A172 (cell line): ENCODE data around the gene RHOC. TPM values are rescaled to one million over a fixed set of nuclear protein-coding genes. Genes with fewer than 3 reads are reported as not detected.

Source experiments
- DNase-seq: peaks from one replicate; pipeline ENCODE4 v3.0.0-alpha.2; 2015; ENCODE audit warnings: low spot score
- total RNA-seq: library from RNA; depleted of rRNA; stranded (reverse); fragments of >200 nt; shearing (Covaris generic); gene quantifications from 2 replicates; pipeline ENCODE4 v1.2.3, GENCODE V29; 2014

The RHOC gene
- total RNA-seq, 1 experiment from 2014 or later = 454 TPM

DNA sequence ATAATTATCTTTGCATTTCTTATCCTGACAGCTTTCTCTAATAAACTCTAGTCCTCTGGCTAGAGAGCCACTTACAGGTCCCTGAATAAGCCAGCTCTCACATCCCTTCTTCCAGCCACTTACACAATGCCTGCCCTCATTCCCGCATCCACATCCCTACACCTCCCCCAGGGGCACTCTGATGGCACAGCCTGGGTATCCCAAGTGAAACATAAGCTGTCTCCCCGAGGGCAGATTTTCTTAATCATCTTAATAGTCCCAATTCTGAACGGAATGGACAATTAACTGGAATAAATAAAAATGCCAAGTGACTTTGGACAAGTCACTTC lies 4.9 kb downstream of the RHOC start:
- DNase-seq = no peak

DNA sequence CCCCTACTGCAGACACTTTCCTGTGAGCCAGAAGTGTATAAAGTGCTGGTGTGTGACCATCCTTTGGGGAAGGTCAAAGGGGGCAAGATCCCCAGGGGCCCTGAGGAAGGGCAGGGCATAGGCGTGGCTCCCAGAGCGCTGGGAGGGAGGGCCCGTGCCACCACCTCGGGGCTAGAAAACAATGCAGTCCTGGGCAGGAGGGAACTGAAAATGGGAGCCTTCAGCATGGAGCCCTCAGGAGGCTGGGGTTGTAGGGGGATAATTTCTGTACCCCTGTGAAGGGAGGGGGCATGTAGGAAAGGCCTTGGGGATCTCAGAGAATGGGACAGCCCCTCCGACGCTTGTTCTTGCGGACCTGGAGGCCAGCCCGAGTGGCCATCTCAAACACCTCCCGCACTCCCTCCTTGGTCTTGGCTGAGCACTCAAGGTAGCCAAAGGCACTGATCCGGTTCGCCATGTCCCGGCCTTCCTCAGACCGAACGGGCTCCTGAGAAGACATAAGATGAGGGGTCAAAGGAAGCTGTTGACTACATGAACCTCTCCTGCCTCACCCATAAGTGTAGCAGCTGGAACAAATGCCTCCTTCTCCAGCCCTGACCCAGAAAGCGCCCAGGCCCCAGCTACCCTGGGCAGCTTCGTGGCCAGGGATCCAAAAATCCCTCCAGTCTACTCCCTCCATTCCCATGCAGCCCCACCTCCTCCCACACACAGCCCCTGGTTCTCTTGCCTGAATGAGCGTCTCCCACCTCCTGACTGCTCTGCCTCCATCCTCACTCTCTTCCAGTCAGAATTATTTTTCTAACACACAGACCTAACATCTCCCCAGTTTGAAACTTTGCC lies 5.5 kb downstream of the RHOC start:
- no peak for DNase-seq

DNA sequence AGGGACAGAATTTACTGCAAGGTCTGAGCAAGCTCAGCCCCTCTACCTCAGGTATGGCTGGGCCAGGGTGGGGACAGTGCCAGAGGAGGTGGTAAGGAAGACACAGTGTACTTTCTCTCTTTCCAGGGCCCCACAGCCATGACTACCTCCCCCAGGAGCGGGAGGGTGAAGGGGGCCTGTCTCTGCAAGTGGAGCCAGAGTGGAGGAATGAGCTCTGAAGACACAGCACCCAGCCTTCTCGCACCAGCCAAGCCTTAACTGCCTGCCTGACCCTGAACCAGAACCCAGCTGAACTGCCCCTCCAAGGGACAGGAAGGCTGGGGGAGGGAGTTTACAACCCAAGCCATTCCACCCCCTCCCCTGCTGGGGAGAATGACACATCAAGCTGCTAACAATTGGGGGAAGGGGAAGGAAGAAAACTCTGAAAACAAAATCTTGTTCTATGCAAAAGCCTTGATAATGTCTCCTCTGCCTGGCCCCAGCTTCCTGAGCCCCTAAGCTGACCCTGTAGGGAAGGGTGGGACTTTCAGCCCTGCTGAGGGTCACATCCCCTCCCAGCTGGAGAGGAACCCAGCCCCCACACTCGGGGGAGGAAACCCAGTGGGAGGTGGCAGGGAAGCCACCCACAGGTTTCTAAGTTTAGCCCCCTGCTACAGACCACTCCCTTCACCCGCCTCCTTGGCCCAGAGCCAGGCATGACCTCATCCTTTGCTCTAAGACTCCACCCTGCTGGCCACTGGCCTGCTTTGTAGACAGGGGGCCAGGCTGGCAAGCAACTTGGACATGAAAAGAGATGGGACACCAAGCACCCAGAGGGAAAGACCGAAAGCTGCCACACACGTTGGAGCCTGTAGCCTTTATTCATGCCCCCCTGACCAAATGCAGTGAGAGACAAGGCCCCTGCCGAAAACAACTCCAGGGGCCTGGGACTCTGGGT lies 6.4 kb downstream of the RHOC start:
- DNase-seq = peak; percentile 97

DNA sequence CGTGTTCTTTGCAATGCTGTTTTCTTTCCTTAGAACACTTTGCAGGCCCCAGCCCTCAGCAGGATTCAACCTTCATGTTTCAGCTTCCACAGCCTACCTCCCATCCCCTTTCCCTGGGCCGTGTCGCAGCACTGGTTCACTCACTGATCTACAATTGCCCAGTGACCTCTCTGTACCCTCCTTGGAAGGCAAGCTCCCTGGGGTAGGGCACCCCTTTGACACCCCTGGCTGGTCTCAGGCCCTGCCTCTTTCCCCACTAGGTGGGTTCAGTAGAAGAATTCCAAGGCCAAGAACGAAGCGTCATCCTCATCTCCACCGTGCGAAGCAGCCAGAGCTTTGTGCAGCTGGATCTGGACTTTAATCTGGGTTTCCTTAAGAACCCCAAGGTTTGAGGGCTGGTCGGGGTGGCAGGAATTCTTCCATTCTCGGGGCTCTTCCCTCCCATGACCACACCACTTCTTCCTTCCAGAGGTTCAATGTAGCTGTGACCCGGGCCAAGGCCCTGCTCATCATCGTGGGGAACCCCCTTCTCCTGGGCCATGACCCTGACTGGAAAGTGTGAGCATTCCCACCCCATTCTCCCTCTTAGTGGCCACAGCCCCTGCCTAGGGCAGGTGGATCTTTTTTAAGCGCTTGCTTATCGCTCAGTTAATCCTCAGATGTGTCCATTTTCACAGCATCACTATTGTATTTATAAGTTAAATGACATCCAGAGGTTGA lies 7.3 kb downstream of the RHOC start:
- DNase-seq = no peak

DNA sequence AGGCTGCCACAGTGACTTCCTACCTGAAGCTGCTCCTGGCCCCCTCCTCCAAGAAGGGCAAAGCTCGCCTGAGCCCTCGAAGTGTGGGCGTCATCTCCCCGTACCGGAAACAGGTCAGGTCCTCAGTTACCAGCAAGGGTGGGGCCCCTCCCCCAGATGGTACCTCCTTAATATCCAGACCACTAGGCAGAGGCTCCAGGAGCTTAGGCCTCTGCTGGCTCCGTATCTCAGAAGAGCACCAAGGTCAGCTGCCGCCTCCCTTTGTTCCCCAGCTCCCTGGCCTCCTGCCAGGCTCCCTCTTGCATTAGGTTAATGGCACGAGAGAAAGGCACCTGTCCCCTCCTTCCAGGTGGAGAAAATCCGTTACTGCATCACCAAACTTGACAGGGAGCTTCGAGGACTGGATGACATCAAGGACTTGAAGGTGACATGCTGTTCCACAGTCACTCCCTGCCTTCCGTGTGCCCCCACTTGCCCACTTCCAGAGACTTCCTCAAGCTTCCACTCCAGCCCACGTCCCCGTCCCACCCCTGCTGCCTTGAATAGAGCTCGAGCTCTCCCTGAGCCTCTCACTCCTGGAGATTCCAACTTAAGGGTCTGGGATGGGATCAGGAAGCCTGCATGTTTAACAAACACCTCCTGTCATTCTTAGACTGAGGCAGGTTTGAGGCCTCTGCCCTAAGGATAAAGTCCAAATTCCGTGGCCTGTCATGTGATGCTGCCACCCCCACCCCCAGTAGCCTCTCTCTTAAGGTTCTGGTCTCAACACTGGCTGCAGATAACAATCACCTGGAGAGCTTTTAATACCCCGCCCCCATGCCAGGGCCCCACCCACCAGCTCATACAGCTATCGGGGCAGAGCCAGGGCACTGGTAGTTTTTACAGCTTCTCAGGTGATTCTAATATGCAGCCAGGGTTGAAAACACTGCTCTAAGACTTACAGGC lies 8.3 kb downstream of the RHOC start:
- DNase-seq = peak; percentile 21

DNA sequence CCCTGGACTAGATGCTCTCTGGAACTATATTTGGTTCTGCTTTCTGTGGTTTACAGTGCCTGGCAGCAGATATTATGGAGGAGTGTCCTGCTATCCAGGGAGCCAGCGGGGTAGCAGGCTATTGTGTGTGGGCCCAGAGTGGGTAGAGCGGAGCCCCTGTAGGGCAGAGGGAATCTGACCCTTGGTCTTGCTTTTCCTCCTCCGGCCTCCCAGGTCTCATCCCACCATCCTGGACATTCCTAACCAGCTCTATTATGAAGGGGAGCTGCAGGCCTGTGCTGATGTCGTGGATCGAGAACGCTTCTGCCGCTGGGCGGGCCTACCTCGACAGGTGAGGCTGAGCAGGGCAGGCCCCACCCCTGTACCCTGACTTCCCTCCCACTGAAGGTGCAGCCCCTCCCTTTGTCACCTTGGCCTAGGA lies 9.1 kb downstream of the RHOC start:
- no peak for DNase-seq

DNA sequence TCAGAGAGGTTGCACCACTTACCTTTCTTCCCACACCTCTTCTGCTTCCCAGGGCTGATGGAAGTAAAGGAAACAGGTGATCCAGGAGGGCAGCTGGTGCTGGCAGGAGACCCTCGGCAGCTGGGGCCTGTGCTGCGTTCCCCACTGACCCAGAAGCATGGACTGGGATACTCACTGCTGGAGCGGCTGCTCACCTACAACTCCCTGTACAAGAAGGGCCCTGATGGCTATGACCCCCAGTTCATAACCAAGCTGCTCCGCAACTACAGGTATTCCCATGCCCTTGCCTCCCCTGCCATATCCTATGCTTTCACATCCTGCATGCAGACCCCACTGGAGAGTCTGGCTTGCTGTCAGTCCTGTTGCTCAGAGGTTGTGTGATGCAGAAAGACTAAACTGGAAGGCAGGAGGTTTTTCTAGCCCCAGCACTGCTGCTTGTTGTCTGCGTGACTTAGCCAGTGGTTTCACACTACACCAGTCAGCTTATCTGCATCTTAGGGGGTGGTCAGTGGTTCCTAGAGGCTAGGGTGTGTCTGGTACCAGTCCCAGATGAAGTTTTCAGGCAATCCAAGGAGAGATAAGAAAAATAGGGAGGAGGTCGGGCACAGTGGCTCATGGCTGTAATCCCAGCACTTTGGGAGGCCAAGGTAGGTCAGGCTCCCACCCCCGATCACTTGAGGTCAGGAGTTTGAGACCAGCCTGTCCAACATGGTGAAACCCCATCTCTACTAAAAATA lies 10.2 kb downstream of the RHOC start:
- DNase-seq = no peak

DNA sequence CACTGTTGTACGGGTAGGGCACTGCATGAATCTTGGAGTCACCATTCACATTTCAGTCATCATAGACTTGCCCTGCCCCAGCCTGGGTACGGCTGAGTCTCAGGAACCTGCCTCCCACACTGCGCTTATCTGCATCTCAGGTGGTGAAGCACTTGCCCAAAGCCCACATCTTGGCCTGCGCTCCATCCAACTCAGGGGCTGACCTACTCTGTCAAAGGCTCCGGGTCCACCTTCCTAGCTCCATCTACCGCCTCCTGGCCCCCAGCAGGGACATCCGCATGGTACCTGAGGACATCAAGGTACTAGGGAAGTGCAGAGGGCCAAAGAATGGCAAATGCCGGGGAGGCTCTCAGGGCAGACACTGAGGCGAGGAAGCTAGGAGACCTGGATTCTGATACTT lies 11.7 kb downstream of the RHOC start:
- DNase-seq = no peak

DNA sequence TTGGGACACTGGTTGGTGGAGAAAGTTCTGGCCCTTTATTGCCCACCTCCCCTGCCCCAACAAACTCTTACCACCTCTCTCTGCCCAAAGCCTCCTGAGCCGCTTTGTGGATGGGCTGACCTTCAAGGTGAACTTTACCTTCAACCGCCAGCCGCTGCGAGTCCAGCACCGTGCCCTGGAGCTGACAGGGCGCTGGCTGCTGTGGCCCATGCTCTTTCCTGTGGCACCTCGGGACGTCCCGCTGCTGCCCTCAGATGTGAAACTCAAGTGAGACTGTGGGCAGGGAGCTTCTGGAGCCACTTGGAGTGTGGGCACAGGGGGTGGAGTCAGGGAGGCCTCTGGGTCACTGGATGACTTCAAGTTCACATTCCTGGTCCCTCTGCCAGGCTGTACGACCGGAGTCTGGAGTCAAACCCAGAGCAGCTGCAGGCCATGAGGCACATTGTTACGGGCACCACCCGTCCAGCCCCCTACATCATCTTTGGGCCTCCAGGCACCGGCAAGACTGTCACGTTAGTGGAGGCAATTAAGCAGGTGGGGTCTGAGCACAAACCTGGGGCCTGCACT lies 12.5 kb downstream of the RHOC start:
- DNase-seq = no peak

DNA sequence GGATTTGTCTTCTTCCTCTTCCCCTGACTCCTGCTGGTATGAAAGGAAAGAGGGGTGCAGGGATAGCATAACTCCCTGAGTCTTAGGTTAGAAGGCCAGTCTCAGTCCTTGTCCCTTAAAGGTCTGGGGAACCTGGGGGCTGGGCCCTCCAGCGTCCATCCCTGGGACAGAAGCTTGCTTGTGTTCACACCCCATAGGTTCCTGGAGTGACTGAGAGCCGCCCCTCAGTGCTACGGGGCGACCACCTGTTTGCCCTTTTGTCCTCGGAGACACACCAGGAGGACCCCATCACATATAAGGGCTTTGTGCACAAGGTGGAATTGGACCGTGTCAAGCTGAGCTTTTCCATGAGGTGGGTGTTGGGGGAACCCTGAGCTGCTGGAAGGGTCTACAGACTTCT lies 13.1 kb downstream of the RHOC start:
- DNase-seq = no peak

DNA sequence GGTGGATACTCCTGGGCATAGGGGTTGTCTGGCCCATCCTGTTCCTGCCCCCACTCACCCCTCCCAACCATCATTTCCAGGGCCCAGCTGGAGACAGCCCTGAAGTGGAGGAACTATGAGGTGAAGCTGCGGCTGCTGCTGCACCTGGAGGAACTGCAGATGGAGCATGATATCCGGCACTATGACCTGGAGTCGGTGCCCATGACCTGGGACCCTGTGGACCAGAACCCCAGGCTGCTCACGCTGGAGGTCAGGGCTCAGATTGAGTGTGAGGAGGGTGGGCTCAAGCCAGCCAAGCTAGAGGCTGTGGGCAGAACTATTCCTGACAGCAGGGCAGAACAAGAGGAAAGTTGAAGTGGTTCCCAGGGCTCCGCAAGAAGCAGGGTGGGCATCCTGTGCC lies 14.2 kb downstream of the RHOC start:
- DNase-seq = no peak

DNA sequence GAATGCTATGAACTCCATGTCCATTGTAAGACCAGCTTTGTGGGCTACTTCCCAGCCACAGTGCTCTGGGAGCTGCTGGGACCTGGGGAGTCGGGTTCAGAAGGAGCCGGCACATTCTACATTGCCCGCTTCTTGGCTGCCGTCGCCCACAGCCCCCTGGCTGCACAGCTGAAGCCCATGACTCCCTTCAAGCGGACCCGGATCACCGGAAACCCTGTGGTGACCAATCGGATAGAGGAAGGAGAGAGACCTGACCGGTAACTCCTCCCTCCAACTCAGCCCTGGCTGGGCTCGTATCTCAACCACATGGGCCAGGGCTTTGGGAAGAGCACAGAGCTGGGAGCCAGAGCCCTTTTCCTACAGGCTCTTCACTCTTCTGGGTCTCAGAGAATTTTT lies 17.1 kb downstream of the RHOC start:
- no peak for DNase-seq

DNA sequence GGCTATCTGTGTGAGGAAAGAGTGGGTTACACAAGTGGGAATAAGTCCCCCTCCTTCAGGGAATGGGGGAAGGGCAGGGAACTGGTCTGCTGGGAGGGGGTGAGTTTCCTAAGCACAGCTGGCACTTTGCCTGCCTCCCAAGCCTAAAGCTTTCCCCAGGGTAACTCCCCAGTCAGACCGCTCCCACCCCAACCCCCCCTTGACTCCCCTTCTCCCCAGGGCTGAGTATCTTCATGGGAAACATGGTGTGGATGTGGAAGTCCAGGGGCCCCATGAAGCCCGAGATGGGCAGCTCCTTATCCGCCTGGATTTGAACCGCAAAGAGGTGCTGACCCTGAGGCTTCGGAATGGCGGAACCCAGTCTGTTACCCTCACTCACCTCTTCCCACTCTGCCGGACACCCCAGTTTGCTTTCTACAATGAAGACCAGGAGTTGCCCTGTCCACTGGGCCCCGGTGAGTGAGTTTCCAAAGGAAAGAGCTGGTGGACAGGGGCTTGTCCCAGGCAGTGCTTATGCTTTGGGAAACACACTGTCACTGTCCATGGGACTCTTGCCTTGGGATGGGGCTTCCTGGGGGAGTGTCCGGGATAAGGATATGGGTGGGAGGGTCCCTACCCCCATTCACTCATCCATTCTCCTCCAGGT lies 17.6 kb downstream of the RHOC start:
- no peak for DNase-seq

DNA sequence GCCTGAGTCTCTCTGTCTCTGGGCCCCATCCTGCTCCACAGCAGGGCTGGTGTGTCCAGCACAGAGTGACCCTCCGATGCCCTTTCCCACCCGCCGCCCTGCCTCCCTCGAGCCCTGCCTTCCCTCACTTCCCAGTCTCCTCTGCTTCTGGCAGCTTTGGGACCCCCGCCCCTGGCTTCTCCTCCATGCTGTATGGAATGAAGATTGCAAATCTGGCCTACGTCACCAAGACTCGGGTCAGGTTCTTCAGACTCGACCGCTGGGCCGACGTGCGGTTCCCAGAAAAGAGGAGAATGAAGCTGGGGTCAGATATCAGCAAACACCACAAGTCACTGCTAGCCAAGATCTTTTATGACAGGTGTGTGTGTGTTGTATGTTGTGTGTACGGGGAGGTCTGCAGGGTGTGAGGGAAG lies 18.1 kb downstream of the RHOC start:
- DNase-seq = no peak

DNA sequence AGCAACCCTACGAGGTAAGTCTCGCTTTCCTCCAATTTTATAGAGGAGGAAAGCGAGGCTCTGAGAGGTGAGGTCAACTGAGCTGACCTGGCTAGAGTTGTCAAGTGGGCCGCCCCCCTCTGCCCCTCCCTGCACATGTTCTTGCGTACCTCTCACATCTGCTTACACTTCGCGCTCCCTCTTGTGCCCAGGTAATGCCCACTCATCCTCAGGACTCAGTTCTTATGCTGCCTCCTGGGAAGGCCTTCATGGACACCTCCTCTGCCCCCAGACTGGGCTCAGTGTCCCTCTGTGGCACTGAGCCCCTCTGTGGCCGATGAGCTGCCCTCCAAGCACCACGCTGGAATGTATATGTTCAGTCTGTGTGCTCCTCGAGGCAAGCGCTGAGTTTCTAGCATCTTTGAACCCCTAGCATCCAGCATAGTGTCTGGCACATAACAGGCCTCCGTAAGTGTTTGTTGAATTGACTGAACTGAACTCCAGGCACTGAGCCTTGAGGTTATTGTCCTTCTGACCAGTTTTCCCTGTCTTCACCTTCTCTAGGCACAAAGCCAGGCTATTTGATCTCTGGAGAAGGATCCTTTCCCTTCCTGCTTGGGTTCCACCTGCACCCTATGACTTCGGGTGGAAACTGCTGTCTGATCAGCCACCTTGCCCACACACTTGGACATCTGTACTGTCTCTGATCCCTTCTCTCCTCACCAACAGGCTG lies 19.0 kb downstream of the RHOC start:
- no peak for DNase-seq

DNA sequence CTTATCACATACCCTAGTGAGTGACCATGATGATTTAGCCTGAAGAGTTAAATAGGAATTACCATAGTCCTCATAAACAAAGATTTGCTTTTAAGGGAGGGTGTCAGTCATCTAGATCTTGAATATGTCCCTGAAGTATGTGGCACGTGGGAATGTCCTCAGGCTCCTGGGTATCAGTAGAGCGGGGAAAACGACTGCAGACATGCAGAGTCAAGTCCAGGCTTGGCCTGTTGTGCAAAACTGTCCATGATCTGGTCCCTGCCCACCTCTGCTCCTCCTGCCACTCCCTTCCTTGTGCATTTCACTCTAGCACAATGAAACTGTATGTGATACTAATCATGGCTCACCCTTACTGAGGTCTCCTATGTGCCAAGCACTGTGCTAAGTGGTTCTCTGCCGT lies 19.6 kb downstream of the RHOC start:
- DNase-seq = no peak

DNA sequence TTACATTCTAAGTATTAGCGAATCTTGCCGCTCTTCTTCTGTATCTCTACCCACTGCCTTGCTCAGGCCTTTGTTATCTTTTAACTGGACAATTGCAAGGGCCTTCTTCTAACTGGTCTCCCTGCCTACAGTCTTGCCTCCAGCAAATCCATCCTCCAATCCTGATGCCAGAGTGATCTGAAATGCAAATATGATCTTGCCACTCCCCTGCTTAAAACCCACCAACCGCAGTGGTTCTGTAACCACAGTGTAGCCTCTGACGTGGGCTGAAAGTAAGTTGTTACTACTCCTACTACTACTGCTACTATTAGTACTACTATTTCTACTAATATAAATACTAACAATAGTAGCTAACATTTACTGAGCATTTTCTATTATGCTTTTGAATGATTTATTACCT lies 20.1 kb downstream of the RHOC start:
- no peak for DNase-seq

DNA sequence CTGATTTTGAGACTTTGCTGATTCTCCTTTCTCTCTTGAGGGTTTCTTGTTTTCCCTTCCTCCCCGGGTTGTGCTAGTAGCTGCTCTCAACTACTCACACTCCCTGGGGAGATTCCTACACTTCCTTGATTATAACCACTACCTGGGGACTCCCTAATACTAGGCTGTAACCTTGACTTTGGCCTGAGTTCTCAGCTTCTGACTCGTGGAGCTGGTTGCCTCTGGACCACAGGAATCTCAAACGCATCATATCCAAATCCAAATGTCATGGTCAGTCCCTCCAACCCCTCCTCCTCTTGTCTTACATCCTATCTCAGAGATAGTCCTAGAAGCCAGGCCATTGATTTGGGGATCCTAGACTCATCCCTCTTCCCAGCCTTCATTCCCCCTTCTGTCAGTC lies 20.5 kb downstream of the RHOC start:
- DNase-seq = no peak

DNA sequence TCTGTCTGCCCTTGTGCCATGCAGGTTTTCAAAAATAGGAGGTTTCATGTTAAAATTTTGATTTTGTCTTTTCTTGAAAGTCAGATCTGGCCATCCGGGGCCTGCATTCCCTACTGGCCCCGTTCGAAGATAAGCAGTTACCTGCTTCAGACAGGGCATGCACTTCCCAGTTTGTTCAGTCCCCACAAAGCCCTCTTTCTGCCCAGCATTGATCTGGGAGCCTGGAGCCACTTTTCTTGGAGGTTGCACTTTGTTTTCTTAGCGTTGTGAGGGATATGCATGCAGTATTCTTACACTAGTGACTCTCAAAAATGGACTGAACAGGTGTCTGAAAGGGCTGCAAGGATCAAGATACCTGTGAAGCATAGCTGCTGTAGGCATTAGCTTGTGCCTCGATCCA lies 21.0 kb downstream of the RHOC start:
- no peak for DNase-seq
